PC-3 (cell line): ENCODE results near the gene CFHR5. TPM values are rescaled to one million over a fixed set of nuclear protein-coding genes. Genes with fewer than 3 reads are reported as not detected.

ENCODE experiments used
- ATAC-seq: fragments of 200-7000 bp; cut with Tn5 transposase; 2 replicates; pipeline ENCODE4 v1.9.1; 2020; ENCODE audit warnings: mild to moderate bottlenecking, moderate library complexity
- BruUV-seq: library from RNA; stranded (reverse); fragments of 400-500 nt; replicated peaks from 2 replicates; lab custom pipeline; 2021; lab: Mats Ljungman, UMichigan
- CTCF ChIA-PET: fragments of 300-600 bp; sonication (Branson Sonifier 250); formaldehyde crosslinking; loops from one replicate; lab custom pipeline; 2022; ENCODE audit warnings: antibody characterized with exemption; lab: Charles Lee
- POLR2A ChIA-PET: fragments of 300-600 bp; sonication (Branson Sonifier 250); formaldehyde crosslinking; loops from one replicate; lab custom pipeline; 2022; ENCODE audit warnings: antibody characterized with exemption; ENCODE audit not compliant: unreplicated experiment; lab: Charles Lee
- DNase-seq: peaks from one replicate; pipeline ENCODE4 v3.0.0-alpha.2; 2015
- H2AFZ ChIP-seq: fragments of 300-600 bp; sonication (generic); 2 replicates; pipeline ENCODE4 v1.6.0; 2016; ENCODE audit warnings: antibody characterized with exemption, low read length
- H3F3A ChIP-seq: fragments of 300-600 bp; sonication (generic); one replicate; pipeline ENCODE4 v1.6.0; 2017; ENCODE audit warnings: antibody characterized with exemption, low read length, control low read depth, mild to moderate bottlenecking; ENCODE audit not compliant: unreplicated experiment
- H3K27ac ChIP-seq: fragments of 300-600 bp; sonication (generic); 2 replicates; pipeline ENCODE4 v1.5.1; 2016; ENCODE audit warnings: mild to moderate bottlenecking, low read length
- H3K27me3 ChIP-seq: fragments of 300-600 bp; sonication (generic); 2 replicates; pipeline ENCODE4 v1.6.1; 2016; ENCODE audit warnings: low read length, mixed read lengths
- H3K36me3 ChIP-seq: fragments of 300-600 bp; sonication (generic); 2 replicates; pipeline ENCODE4 v1.6.1; 2016; ENCODE audit warnings: low read depth, mixed run types, low read length, mixed read lengths
- H3K4me1 ChIP-seq: fragments of 300-600 bp; sonication (generic); 2 replicates; pipeline ENCODE4 v1.5.1; 2016; ENCODE audit warnings: low read length; ENCODE audit not compliant: insufficient read depth
- H3K4me2 ChIP-seq: fragments of 300-600 bp; sonication (generic); 2 replicates; pipeline ENCODE4 v1.6.0; 2016; ENCODE audit warnings: low read length
- H3K4me3 ChIP-seq: fragments of 300-600 bp; sonication (generic); 2 replicates; pipeline ENCODE4 v1.5.1; 2016; ENCODE audit warnings: mild to moderate bottlenecking, low read length, mixed read lengths
- H3K79me2 ChIP-seq: fragments of 300-600 bp; sonication (generic); 2 replicates; pipeline ENCODE4 v1.6.1; 2017; ENCODE audit warnings: low read length, mixed read lengths
- H3K9ac ChIP-seq: fragments of 300-600 bp; sonication (generic); 2 replicates; pipeline ENCODE4 v1.6.0; 2016; ENCODE audit warnings: mild to moderate bottlenecking, low read length
- H3K9me2 ChIP-seq: fragments of 300-600 bp; sonication (generic); replicated peaks from 2 replicates; pipeline ENCODE4 v1.6.1; 2016; ENCODE audit warnings: mixed run types, low read length, mixed read lengths
- H3K9me3 ChIP-seq: fragments of 300-600 bp; sonication (generic); 2 replicates; pipeline ENCODE4 v1.6.1; 2016; ENCODE audit warnings: low read length, mixed read lengths
- H4K20me1 ChIP-seq: fragments of 300-600 bp; sonication (generic); 2 replicates; pipeline ENCODE4 v1.6.1; 2016; ENCODE audit warnings: low read length, mixed read lengths
- EZH2 ChIP-seq: fragments of 300-600 bp; sonication (generic); IDR thresholded peaks from one replicate; pipeline ENCODE4 v1.6.1; 2017; ENCODE audit warnings: antibody characterized with exemption, mild to moderate bottlenecking, low read length; ENCODE audit not compliant: unreplicated experiment
- EZH2phosphoT487 ChIP-seq: fragments of 300-600 bp; sonication (generic); IDR thresholded peaks from 2 replicates; pipeline ENCODE4 v1.6.1; 2018; ENCODE audit warnings: mild to moderate bottlenecking, antibody characterized with exemption, low read length, borderline replicate concordance
- intact Hi-C: fragments of 100-400 bp; cut with micrococcal nuclease; formaldehyde crosslinking; loops from 2 replicates; pipeline ENCODE4 v1.9.0; 2023
- total RNA-seq: library from RNA; depleted of rRNA; stranded (reverse); fragments of >200 nt; gene quantifications from 2 replicates; pipeline ENCODE4 v1.2.3, GENCODE V29; 2014
- TF ChIP-seq, protein P1 (sequence below): fragments of 300-600 bp; sonication (generic); conservative IDR thresholded peaks from 2 replicates; pipeline ENCODE4 v1.5.1; 2017; ENCODE audit warnings: antibody characterized with exemption, low read depth, mild to moderate bottlenecking, low read length

CFHR5 gene
- total RNA-seq, 1 experiment from 2014 or later, result not detected

DNA sequence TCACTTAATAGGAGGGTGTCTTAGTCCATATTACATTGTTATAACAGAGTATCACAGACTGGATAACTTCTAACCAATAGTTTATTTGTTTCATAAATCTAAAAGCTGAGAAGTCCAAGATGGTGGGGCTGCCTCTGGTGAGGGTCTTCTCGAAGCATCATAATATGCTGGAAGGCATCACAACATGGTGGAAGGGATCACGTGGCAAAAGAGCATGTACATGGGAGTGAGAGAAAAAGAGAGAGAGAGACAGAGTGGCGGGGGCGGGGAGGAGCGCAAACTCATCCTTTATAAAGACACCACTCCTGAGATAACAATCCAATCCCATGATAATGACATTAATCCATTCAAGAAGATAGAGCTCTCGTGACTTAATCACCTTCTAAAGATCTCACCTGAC, 31.5 kb downstream of the CFHR5 start:
- no peak for TF ChIP-seq EZH2phosphoT487
- no peaks in the 10 kb centered on the region for H3K9me3 ChIP-seq
- DNase-seq (no peak), ATAC-seq (no peak)
- H3K4me1 ChIP-seq, result no peaks in the 10 kb centered on the region
- H3K4me2 ChIP-seq, result no peak overlapping the region
- ChIA-PET POLR2A (no interaction called here), CTCF (no interaction called here)
- no peaks in the 10 kb centered on the region for H3K9me2 ChIP-seq
- H3K27ac ChIP-seq, result no peak overlapping the region
- H3K9ac ChIP-seq, result no peak overlapping the region
- H3F3A ChIP-seq, result no peaks in the 10 kb centered on the region
- H3K36me3 ChIP-seq, result no peaks in the 10 kb centered on the region
- no TSS peak for BruUV-seq
- no peaks in the 10 kb centered on the region for H3K79me2 ChIP-seq
- no peak overlapping the region for H2AFZ ChIP-seq
- intact Hi-C loops, result no loop called here
- no peaks in the 10 kb centered on the region for H3K27me3 ChIP-seq
- no peaks in the 10 kb centered on the region for H4K20me1 ChIP-seq
- no peak overlapping the region for H3K4me3 ChIP-seq

DNA sequence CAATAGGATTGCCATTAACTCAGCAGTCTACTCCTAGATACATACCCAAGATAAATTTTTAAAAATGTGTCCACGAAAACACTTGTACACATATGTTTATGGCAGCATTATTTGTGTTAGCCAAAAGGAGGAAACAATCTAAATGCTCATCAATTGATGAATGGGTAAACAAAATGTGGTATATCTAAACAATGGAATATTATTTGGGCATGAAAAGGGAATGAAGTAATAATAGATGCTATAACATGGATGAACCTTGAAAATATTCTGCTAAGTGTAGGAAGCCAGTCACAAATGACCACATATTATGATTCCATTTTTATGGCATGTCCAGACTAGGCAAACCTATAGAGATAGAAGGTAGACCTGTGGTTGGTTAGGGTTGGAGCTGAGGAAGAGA, 34.3 kb downstream of the CFHR5 start:
- Histone ChIP-seq H4K20me1 (no peaks in the 10 kb centered on the region), H3K27me3 (no peaks in the 10 kb centered on the region), H3K9me2 (no peaks in the 10 kb centered on the region), H3K79me2 (no peaks in the 10 kb centered on the region), H3K9me3 (no peaks in the 10 kb centered on the region), H3K27ac (no peak overlapping the region), H3K4me3 (no peak overlapping the region), H3F3A (no peaks in the 10 kb centered on the region), H3K36me3 (no peaks in the 10 kb centered on the region), H3K4me1 (no peaks in the 10 kb centered on the region), H3K9ac (no peak overlapping the region), H2AFZ (no peak overlapping the region), H3K4me2 (no peak overlapping the region)
- intact Hi-C loops, result no loop called here
- BruUV-seq, result no TSS peak
- no peak for TF ChIP-seq EZH2
- TF ChIP-seq EZH2phosphoT487, result no peak
- POLR2A ChIA-PET, result no interaction called here
- CTCF ChIA-PET, result no interaction called here
- DNase-seq (no peak), ATAC-seq (no peak)

DNA sequence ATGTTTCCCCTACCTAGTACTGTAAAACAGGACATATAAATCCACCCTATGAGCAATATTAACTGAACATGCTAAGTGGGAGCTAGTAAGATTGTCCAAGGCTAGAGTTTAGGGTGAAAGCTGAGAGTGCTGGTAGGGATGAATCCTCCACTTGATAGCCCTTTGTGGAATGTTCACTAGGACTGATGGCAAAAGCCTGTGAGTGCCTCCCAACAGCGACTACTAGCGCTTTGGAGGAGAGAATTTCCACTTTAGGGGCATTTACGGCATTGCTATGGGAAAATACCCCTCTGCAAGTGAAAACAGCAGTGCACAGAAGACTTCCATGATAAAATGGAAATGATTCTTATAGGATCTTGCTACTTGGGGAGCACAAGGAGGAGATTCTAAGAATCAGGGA, 35.9 kb downstream of the CFHR5 start:
- no peak for DNase-seq
- H3K4me2 ChIP-seq, result no peak overlapping the region
- no peaks in the 10 kb centered on the region for H3K4me1 ChIP-seq
- H3K9me2 ChIP-seq, result no peaks in the 10 kb centered on the region
- no peaks in the 10 kb centered on the region for H3K27me3 ChIP-seq
- no peak overlapping the region for H3K9ac ChIP-seq
- no peaks in the 10 kb centered on the region for H3K36me3 ChIP-seq
- H4K20me1 ChIP-seq, result no peaks in the 10 kb centered on the region
- no peak overlapping the region for H2AFZ ChIP-seq
- ChIA-PET CTCF (no interaction called here), POLR2A (no interaction called here)
- intact Hi-C loops, result no loop called here
- no peaks in the 10 kb centered on the region for H3K79me2 ChIP-seq
- H3K27ac ChIP-seq, result no peak overlapping the region
- no peaks in the 10 kb centered on the region for H3K9me3 ChIP-seq
- BruUV-seq, result no TSS peak
- no peak overlapping the region for H3K4me3 ChIP-seq
- H3F3A ChIP-seq, result no peaks in the 10 kb centered on the region
- TF ChIP-seq EZH2 (no peak), EZH2phosphoT487 (no peak)
- TF ChIP-seq, protein P1, sequence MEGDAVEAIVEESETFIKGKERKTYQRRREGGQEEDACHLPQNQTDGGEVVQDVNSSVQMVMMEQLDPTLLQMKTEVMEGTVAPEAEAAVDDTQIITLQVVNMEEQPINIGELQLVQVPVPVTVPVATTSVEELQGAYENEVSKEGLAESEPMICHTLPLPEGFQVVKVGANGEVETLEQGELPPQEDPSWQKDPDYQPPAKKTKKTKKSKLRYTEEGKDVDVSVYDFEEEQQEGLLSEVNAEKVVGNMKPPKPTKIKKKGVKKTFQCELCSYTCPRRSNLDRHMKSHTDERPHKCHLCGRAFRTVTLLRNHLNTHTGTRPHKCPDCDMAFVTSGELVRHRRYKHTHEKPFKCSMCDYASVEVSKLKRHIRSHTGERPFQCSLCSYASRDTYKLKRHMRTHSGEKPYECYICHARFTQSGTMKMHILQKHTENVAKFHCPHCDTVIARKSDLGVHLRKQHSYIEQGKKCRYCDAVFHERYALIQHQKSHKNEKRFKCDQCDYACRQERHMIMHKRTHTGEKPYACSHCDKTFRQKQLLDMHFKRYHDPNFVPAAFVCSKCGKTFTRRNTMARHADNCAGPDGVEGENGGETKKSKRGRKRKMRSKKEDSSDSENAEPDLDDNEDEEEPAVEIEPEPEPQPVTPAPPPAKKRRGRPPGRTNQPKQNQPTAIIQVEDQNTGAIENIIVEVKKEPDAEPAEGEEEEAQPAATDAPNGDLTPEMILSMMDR, result no peak
- no peak for ATAC-seq

DNA sequence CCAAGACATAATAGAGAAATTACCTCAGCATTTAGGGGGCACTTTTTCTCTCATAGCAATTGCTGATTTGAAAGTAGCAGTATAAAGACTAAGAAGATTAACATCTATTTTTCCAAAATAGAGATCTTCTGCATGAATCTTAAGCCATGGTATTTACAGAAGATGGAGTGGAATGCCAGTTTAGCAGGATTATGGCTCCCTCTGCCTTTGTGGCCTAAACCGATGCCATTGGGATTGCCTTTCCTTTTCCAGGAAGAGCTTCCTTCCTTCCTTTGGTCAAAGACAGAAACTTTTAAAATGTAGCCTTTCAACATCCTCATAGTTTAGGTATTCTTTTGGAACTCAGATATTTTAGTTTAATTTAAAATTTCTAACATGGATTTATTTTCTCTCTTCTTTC, 39.4 kb downstream of the CFHR5 start:
- H3K4me3 ChIP-seq, result no peak overlapping the region
- H3K4me2 ChIP-seq, result no peak overlapping the region
- H3K27me3 ChIP-seq, result no peaks in the 10 kb centered on the region
- ATAC-seq (no peak), DNase-seq (no peak)
- ChIA-PET CTCF (no interaction called here), POLR2A (no interaction called here)
- no peaks in the 10 kb centered on the region for H3K79me2 ChIP-seq
- TF ChIP-seq EZH2, result no peak
- TF ChIP-seq EZH2phosphoT487, result no peak
- TF ChIP-seq, protein P1, result no peak
- intact Hi-C loops, result no loop called here
- no peak overlapping the region for H3K9ac ChIP-seq
- no TSS peak for BruUV-seq
- H3K27ac ChIP-seq, result no peak overlapping the region
- H2AFZ ChIP-seq, result no peak overlapping the region
- no peaks in the 10 kb centered on the region for H4K20me1 ChIP-seq
- H3F3A ChIP-seq, result no peaks in the 10 kb centered on the region
- H3K36me3 ChIP-seq, result no peaks in the 10 kb centered on the region
- no peaks in the 10 kb centered on the region for H3K9me2 ChIP-seq
- no peaks in the 10 kb centered on the region for H3K9me3 ChIP-seq
- no peaks in the 10 kb centered on the region for H3K4me1 ChIP-seq
